Ishikawa (cell line): ENCODE measurements around the gene GRAMD4.

Source experiments
- CEBPB ChIP-seq: IDR thresholded peaks from 2 replicates; pipeline ENCODE4 v1.6.1; 2012
- CREB1 ChIP-seq: IDR thresholded peaks from 2 replicates; pipeline ENCODE4 v1.6.1; 2012; ENCODE audit warnings: low read depth
- EGR1 ChIP-seq: IDR thresholded peaks from 2 replicates; pipeline ENCODE4 v1.6.1; 2012
- EP300 ChIP-seq: IDR thresholded peaks from 2 replicates; pipeline ENCODE4 v1.6.1; 2012; ENCODE audit warnings: borderline replicate concordance
- FOXM1 ChIP-seq: IDR thresholded peaks from 2 replicates; pipeline ENCODE4 v1.6.1; 2012; ENCODE audit warnings: low read depth, borderline replicate concordance
- NFIC ChIP-seq: IDR thresholded peaks from 2 replicates; pipeline ENCODE4 v1.6.1; 2012
- RAD21 ChIP-seq: IDR thresholded peaks from 2 replicates; pipeline ENCODE4 v1.6.1; 2012; ENCODE audit warnings: low read depth
- REST ChIP-seq: IDR thresholded peaks from 2 replicates; pipeline ENCODE4 v1.6.1; 2012; ENCODE audit warnings: low read depth, mild to moderate bottlenecking
- TAF1 ChIP-seq: IDR thresholded peaks from 2 replicates; pipeline ENCODE4 v1.6.1; 2012; ENCODE audit warnings: low read depth, mild to moderate bottlenecking
- TCF12 ChIP-seq: IDR thresholded peaks from 2 replicates; pipeline ENCODE4 v1.6.1; 2012; ENCODE audit warnings: low read depth
- TEAD4 ChIP-seq: IDR thresholded peaks from 2 replicates; pipeline ENCODE4 v1.6.1; 2012
- USF1 ChIP-seq: IDR thresholded peaks from 2 replicates; pipeline ENCODE4 v1.6.1; 2012
- YY1 ChIP-seq: IDR thresholded peaks from 2 replicates; pipeline ENCODE4 v1.6.1; 2012; ENCODE audit warnings: low read depth
- ZBTB7A ChIP-seq: IDR thresholded peaks from 2 replicates; pipeline ENCODE4 v1.6.1; 2012; ENCODE audit warnings: low read depth
- TF ChIP-seq, protein P1 (sequence below): IDR thresholded peaks from 2 replicates; pipeline ENCODE4 v1.6.1; 2012

GRAMD4 gene

DNA sequence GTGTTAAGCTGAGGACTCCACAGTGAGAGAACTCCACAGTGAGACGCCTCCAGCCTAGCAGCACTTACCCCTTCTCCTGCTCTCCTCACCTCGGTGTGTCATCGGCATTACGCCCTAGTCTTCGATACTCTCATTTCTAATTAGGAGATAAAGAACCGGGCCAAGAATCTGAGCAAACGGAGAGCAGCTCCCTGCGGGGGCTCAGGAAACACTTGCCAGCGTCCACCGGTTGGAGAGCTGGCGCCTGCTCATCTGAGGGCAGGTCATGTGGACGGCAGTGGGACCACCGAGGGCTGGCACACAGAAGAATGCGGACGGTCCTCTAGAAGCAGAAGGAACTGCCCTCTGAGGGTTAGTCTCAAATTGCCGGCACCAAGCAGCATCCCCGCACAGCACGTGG, 104.9 kb downstream of the GRAMD4 start:
- no peak for TF ChIP-seq USF1
- TF ChIP-seq, protein P1, sequence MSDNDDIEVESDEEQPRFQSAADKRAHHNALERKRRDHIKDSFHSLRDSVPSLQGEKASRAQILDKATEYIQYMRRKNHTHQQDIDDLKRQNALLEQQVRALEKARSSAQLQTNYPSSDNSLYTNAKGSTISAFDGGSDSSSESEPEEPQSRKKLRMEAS, result no peak
- TF ChIP-seq YY1, result no peak
- no peak for TF ChIP-seq TEAD4
- TF ChIP-seq REST, result no peak
- no peak for TF ChIP-seq CEBPB
- no peak for TF ChIP-seq NFIC
- TF ChIP-seq TAF1, result no peak
- no peak for TF ChIP-seq RAD21
- no peak for TF ChIP-seq EP300
- TF ChIP-seq ZBTB7A, result no peak

GRCh38 chr22:46726066-46726985, 106.1 kb downstream of the GRAMD4 start:
- TF ChIP-seq EGR1 (no peak), FOXM1 (no peak), USF1 (no peak), TEAD4 (no peak), YY1 (no peak), TAF1 (no peak), CEBPB (no peak), RAD21 (no peak), TCF12 (no peak), CREB1 (no peak)
- TF ChIP-seq, protein P1, result no peak

- TF ChIP-seq NFIC (no peak), ZBTB7A (no peak), USF1 (no peak), EP300 (no peak), CEBPB (no peak), TAF1 (no peak), YY1 (no peak), FOXM1 (no peak), CREB1 (no peak), REST (no peak), TEAD4 (no peak), RAD21 (no peak), TCF12 (no peak), EGR1 (no peak)
- TF ChIP-seq, protein P1, result no peak
Measured at GRCh38 chr22:46726986-46727317, 106.8 kb downstream of the GRAMD4 start.

DNA sequence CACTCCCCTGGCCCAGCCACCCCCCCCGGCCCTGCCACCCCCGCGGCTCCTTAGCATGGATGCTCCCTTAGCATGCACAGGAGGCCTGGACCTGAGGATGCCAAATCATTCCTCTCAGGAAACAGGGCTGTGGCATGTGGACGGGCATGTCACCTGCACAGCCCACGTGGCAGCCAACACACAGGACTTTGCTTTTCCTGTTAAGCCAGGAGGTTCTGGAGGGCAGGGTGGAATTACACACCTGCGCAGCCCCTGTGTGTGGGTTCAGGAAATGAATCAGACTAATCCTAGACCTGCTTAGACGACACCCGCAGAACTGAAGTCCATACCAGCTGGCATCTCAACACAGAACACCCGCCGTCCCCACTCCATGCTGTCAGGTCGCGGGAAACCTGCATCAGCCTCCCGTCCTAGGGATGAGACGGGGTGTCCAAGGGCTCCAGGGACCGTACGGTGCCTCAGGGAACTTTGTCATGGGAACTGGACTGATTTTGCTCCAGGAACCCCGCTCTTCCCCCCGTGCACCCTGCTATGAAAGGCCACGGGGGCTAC, 107.7 kb downstream of the GRAMD4 start:
- TF ChIP-seq USF1, result no peak
- no peak for TF ChIP-seq RAD21
- no peak for TF ChIP-seq REST
- TF ChIP-seq ZBTB7A, result no peak
- no peak for TF ChIP-seq TAF1
- TF ChIP-seq CREB1, result no peak
- TF ChIP-seq FOXM1, result no peak
- TF ChIP-seq, protein P1, result no peak
- TF ChIP-seq TCF12, result no peak
- no peak for TF ChIP-seq EGR1
- TF ChIP-seq YY1, result no peak
- no peak for TF ChIP-seq EP300
- TF ChIP-seq NFIC, result no peak
- no peak for TF ChIP-seq CEBPB
- no peak for TF ChIP-seq TEAD4
